Pancreas (tissue), 8 donors: ENCODE results near the gene FAM50B. TPM values are rescaled to one million over a fixed set of nuclear protein-coding genes. Genes with fewer than 3 reads are reported as not detected.

Experiments
- polyA plus RNA-seq, 2 donors: library from polyadenylated mRNA; stranded (reverse); fragments of 200-250 nt; gene quantifications; one replicate each; pipeline ENCODE4 v1.2.3, GENCODE V29; 2013
- total RNA-seq, 6 donors: library from RNA; stranded (reverse); fragmentation: NEBNext Ultra II Directional in 4 of 6; extraction: Animal tissue kit (Norgen Biotek cat#: 25700) in 4 of 6; gene quantifications; one replicate each; pipeline versions ENCODE4 v1.2.1 to v1.2.4, GENCODE V29; 2021 to 2023
- donor health status: healthy with polysubstance abuse.
- donor health status: DM: no; HTN: no; CAD: no; lungs with moderate emphysema.
- donor health status: DM: no; HTN: no; CAD: no.
- donor health status: Bipolar disorder and iron deficiency.
- donor health status: DM: yes; HTN: yes; CAD: no.
- donor health status: DM: no; HTN: no; CAD: no.
- donor health status: DM: no; HTN: no; CAD: no.
- donor health status: DM: yes; HTN: yes; CAD: no.

Gene FAM50B
- total and polyA plus RNA-seq, 8 donors: 3.6 to 9.7 (median 5.9) TPM

Other genes with a start within 250 kb of the FAM50B start
- 10 to 100 TPM in 3 of 6 donors, 1 to 10 TPM in 3; 5.2 to 18.4 (median 9.6) TPM for gene PXDC1, start 97.7 kb upstream of the FAM50B start, total RNA-seq
- gene PXDC1, start 97.7 kb upstream of the FAM50B start, polyA plus RNA-seq: 10 to 100 TPM; 13.7 to 19.7 TPM
- gene FAM217A, start 229.8 kb downstream of the FAM50B start, total RNA-seq: 1 to 10 TPM in 1 of 6 donors, under 1 TPM in 4, not detected in 1; 0.09 to 1.3 (median 0.32) TPM
- 1 to 10 TPM in 1 of 2 donors, under 1 TPM in 1; 0.76 to 1.2 TPM for gene FAM217A, start 229.8 kb downstream of the FAM50B start, polyA plus RNA-seq